Cerebellar cortex (tissue), 1 donor: ENCODE results near the gene C1orf87.

ENCODE experiments used
- DNase-seq: peaks from one replicate; pipeline ENCODE4 v3.0.0-alpha.2; 2015; ENCODE audit warnings: low spot score

Gene C1orf87, protein sequence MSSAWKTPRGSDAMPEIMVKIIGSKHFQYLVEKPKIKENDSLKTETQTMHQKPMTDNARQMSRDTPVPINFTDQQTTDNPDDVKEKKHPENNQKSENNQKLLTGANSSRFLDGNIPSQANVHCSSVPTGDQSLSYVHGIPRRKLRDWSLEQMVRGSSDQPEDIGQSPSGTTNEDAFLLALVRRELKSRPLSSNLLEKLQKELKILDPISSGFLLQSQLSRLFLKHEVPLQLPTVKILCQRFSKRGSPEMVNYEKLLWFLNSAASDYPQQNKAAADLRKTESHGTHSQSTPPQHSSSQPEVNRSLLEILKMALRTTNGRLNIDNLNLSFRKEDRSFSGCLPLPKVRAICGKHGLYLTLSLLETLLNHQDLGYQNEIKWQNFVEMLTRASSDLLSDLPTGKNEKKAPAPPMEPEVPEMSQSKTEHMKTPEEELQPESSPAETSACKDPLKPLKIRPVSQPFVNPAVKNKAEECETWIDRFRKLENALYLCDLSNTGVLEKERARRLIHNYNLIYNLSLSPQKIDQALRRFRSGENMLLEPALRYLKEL

DNA sequence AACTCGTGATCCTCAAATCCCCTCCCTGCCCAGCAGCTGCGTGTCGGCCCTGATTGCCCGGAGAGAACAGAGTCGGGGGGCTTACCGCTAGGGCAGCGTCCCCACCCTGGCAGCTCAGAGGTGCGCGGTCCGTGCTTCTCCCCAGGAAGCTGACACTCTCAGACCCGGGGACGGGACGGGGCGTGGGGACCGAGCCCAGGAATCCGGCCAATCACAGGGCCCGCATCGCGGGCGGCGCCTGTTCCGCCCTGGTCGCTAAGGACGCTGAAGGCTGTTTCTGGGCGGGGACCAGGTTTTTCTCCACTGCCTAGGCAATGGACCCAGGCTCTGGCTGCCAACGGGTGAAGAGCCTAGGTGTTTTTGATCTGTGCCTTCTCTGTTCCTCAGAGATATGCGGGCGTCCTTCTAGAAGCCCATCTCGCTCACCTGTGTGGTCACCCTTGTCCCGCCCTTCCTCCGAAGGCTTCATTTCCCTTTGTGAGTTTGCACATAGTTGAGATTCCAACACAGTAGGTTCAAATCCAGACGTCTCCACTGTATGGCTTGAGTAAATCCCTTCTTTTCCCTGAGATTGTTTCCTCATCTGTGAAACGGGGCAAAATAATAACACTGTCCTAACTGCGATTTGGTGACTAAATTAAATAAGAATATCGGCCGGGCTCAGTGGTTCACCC lies at the start of gene C1orf87:
Gene C1orf87, minus strand, starts transcription at position 166 of the 674 bp plus-strand sequence. CDS start 1,127 bp downstream, outside the sequence.
- no peak for DNase-seq

DNA sequence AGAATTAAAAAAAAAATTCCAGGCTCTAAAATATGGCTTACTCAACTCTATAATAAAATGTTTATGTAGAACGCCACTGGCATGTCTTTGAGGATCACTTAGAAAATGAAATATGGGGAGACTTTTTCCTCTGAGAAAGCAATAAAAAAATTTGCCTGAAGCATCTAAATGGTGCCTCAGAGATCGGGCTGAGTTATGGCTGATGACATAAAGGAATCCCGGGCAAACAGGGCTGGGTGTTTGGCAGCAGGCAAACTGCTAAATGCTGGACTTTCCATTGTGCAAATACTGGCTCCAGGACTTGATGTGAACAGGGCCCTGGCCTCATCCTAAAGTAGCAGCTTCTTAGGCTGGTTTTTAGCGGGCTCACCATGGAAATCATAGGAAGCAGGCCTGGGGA lies 44.5 kb upstream of the C1orf87 start:
- DNase-seq: no peak

DNA sequence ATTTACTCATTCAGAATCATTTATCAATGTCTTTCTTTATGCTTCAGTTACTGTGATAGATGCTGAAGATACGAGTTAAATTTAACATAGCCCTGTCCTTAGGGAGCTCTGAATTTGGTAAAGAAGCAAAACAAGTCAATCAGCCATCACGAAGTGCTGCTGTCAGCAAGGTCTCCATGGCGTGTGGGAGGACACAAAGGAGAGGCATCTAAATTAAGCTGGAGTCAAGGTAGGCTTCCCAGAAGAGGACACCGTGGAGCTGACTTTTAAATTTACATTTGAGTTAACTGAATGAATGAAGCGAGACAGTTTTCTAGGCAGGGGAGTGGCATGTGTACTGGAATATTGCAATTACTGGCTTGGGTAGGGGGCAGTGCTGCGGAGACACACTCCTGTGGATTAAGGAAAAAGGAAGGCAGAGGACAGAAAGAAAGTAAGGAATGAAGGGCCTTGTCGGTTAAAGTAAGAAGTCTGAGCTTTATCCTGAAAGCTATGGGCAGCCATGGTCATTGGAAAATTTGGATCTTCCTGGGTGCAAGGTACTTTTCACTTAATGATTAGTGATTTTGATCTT lies 41.3 kb upstream of the C1orf87 start:
- no peak for DNase-seq

DNA sequence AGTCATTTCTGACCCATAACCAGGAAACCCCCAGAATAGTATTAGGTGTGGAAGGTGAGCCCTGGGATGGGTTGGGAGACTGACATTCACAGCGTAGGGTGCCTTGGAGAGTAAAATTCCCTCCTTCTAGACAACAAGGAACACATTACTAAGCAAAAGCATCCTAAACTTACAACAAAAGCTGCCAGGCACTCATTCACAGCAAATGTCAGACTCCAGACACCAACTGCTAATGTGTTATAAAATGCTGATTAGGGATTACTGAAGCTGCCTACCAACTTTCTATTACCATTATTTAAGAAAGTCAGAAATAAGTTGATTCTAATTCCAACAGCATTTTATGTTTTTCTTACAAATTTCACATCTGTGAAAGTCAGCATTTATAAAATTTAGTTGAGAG lies 40.0 kb upstream of the C1orf87 start:
- DNase-seq: no peak

DNA sequence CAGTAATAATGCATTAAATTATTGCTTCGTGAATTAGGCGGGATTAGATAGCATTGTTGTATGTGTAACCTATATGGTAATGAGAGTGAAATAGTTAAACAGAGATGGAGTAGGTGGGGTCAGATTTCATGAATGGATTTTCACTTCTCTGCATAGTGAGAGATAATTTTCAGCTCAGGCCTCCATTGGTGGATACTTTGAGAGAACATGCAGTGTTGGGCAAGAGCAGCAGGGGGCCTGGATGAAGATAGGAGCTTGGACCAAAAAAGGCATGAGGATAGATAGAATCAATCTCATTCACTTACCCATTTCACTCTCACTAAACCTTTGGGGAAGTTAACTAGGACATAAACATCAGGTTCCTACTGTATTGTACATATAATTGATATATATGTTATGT lies 39.5 kb upstream of the C1orf87 start:
- DNase-seq: no peak

DNA sequence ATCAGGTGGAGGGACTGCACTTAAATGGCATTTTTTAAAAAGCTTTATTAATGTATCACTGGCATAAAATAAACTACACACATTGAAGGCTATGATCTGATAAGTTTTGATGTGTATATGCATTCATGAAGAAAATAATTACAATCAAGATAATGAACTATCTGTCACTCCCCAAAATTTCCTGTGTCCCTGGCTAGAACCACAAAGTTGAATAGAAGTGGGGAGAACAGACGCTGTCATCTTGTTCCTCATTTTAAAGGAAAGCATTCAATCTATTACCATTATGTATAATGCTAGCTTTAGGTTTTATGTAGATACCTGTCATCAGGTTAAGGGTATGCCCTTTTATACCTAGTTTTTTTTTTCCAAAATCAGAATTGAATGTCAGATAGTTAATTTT lies 38.1 kb upstream of the C1orf87 start:
- DNase-seq: no peak

DNA sequence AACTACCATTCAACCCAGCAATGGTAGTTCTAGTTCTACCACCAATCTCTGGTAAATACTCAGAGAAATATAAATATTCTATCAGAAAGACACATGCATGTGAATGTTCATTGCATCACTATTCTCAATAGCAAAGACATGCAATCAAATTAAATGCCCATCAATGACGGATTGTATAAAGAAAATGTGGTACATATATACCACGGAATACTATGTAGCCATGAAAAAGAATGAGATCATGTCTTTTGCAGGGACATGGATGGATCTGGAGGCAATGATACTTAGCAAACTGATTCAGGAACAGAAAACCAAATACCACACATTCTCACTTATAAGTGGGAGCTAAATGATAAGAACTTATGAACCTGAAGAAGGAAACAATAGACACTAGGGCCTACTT lies 37.5 kb upstream of the C1orf87 start:
- no peak for DNase-seq

DNA sequence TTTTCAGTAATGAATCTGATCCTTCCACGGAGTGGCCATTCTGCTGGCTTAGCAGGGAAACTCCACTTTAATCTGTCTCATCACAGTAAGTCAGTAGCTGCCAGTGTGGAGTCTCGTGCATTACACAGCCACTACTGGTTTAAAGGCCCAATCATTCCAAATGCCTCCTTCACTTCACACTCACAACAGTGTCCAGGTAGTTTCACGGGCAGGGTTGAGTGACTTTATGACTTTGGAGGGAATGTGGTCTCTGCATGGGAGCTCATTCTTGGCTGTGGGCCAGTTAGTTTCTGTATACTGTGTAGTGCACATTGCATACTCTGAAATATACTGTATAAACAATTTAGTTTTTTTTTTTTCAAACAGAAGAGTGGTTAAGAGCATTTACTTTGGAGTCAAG lies 34.6 kb upstream of the C1orf87 start:
- DNase-seq: no peak

DNA sequence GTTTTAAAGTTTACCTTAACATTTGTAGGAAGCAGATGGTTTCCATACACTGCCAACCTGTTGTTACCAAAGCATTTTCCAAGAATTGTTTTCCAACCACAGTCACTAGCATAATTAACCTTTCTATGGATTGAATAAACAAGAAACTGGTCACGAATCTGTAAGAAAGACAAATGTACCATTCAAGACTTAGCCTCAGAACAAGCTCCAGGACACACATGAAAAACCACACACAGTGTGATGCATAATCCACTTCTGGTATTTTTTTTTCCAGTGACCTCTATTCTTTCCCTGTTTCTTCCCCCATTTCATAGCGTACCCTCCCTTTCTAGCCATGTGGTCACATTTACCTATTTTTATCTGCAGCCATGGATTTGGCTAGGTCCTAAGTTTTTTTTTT lies 29.6 kb upstream of the C1orf87 start:
- no peak for DNase-seq

DNA sequence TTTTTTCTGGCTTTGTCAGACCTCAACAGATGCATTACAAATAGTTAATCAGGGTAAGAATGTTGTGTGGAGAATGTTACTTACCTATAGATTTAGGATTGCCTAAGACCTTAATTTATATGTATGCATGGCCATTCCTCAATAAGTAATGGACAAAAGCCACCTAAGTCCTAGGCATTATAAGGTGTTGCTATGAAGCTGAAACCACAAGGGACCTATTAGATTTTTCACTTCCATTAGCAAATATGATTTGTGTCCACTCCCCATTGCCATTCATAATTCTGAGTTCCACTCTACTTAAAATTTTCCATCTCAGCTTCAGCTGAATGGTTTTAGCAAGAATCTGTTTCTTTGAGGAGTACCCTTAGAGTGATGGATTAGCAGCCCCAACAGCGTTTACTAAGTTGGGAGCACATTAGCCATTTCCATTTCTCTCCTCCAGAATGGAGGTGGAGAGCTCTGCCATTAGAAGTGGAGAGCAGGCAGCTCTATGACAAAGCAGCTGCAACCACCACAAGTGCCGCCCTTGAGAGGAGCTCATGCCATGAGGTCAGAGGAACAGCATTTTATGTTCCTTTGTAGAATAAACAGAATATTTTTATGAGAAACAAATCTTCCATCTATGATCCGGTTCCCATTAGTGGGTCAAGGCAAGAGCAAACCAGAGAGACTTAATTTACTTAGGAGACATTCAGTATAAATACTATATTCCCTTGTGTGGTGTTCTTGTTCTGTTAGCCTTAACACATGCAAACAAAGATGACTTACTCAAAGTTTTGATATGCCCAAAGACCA lies 28.9 kb upstream of the C1orf87 start:
- no peak for DNase-seq

DNA sequence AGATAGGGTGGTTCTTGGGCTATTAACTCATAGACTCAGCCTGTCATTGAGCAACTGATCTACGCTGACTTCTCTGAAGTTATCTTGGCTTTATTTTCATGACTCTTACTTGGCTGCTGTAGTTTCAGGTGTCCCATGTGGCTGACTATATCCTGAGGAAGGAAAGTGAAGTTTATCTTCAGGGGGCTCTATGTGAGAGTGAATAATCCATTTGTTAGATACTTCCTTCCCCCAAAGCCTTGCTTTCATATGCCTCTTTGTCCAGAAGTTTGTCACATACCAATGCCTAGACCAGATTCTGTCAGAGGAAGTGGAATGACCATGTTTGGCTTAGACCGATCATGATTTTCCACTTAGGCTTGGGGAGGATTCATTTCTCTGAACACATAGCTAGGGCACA lies 27.9 kb upstream of the C1orf87 start:
- no peak for DNase-seq

DNA sequence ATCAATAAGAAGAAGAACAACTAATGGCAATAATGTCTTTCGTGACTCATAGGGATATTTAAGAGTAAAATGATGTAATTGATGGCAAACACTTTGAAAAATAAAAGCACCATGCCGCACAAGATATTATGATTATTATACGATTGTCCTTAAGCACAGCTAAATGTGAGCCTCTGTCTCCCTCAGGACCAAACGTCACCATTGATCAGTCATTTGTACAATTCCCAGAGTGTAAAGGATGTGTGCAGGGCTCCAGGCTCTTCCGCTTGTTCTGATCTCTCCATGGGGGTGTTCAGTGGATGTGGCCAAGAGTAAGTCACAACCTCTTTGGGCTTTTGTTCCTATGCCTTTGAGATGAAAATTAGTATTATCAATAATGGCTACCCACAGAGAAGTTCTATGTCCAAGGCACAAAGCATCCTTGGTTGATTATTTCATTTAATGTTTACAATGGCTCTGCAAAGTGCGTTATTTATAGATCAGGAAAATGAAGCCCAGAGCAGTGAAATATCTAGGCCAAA lies 17.7 kb upstream of the C1orf87 start:
- DNase-seq: no peak

DNA sequence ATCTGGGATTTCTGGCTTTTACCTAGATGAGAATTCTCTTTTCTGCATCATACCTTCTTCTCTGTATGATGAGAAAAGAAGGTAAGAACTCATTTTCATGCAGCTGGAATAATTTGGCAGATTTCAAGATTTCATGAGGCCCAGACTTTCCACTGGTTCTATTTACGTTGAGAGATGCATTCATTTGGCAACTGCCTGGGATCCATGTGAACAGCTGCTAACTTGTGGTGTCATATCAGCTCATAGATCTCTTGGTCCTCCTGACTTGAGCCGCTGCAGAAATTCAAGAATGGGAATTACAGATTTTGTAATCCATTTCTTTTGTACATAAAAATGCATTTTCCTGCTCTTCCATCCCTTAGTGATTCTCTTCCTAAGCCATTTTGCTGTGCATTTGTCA lies 17.1 kb upstream of the C1orf87 start:
- no peak for DNase-seq

DNA sequence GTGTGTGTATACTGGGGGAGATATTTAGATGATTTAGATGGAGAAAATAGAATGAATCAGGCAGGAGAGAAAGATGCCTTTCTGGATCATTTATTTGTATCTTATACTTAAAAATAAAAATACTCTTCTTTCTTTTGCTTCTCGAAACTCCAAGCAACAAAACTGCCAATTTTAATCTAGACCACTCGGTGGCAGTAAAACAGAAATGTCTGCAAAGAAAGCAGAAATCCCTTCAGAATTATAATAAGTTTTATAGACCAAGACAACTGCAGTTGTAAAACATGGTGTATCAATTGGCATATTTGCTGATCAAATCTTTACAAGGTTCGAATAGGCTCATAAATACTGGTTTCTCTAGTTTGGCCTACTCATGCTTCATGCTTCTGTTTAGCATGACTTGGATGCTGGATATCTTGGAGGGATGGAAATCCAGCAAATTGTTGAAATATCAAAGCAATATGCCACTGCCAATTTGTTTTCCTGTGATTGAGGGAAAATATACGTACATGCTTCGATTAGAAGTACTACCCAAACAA lies 15.1 kb upstream of the C1orf87 start:
- no peak for DNase-seq

DNA sequence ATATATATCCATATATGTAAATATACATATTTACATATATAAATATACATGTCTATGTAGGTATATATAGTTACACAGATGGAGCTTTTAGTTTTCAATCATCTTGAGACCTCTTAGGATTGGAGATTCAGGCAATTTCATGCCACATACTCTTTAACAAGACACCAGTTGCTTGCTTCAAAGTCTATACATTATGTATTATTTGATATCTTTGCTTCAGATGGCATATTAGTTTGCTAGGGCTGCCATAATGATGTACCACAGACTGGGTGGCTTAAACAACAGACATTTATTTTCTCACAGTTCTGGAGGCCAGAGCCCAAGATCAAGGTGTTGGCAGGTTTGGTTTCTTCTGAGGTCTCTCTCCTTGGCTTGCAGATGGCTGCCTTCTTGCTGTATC lies 14.1 kb upstream of the C1orf87 start:
- DNase-seq: no peak

DNA sequence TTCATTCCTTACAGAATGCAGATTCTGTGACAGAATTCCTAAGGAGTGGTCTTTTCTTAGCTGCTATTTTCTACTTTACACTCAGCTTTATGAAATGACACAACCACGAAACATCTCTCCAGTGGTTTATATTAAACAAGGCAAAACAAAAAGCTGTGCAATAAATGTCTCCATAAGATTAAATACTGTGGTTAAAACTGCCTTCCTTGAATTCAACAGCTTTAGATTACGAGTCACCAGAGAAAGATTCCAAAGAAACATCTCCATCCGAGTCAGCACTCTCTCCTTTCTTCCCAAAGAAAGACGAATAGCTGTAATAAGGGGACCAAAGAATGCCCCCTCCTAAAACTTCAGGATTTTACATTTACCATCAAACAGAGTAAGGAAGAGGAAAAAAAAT lies 4.6 kb upstream of the C1orf87 start:
- DNase-seq: no peak

DNA sequence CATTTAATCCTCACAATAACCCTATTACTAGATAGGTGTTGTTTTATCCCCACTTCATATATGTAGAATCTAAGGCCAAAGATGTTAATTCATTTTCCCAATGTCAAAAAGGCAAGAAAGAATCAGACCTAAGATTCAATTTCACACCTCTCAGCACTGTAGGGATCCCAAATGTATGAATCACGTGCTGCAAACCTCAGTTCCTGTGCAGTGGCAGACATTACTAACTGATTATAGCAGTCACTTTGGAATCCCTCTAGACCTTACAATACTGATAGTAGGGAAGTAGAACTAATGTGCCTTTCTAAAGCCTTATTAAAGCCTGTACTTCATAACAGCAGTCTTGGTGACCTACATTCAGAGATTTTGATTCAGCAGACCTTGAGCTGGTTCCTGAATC lies 2.3 kb downstream of the C1orf87 start:
- DNase-seq: no peak

DNA sequence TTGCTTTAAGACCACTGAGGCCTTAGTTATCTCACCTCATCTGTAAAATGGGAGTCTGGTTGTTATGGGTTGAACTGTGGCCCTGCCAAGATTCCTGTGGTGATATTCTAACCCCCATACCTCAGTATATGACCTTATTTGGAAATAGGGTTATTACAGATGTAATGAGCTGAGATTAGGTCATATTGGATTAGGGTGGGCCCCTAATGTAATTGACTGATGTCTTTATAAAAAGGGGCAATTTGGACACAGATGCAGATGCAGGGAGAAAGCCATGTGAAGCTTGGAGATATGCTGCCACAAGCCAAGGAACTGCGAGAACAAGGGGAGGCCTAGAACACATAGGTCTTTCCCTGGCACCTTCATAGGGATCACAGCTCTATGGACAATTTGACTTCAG lies 3.9 kb downstream of the C1orf87 start:
- DNase-seq: no peak

DNA sequence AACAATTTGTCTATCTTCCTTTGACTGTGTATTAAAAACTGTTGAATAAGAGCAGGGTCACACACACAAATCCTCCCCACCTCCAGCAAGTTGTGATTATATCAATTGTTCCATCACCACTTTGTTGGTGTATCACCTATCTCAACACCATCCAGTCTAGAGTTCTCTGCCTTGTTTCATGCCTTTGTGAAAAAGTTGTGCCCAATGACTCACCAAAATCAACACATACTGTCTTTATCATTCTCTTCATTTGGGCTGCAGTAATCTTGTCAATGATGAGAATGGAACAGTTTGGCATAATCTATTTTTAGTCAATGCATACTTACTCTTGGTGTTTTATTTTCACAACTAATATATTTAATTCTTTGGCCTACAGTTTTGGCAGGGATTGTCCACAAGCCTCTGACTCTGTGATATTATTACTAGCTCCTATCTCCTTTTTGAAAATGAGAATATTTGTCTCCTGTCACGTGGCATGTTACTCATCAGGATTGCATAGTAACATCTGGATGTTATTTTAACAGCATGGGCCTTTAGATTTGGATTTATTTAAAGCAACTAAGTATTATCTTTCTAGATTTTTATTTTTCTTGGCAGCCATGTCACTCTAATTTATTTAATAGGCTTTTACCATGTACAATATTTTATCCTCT lies 5.1 kb downstream of the C1orf87 start:
- no peak for DNase-seq

DNA sequence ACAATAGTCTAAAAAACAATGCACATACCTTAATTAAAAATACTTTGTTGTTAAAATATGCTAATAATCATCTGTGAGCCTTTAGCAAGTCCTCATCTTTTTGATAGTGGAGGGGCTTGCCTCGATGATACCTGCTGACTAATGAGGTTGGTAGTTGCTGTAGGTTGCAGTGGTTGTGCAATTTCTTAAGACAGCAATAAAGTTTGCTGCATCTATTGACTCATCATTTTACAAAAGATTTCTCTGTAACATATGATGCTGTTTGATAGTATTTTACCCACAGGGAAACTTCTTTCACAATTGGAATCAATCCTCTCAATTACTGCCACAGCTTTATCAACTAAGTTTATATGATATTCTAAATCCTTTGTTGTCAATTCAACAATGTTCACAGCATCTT lies 7.6 kb downstream of the C1orf87 start:
- DNase-seq: no peak

DNA sequence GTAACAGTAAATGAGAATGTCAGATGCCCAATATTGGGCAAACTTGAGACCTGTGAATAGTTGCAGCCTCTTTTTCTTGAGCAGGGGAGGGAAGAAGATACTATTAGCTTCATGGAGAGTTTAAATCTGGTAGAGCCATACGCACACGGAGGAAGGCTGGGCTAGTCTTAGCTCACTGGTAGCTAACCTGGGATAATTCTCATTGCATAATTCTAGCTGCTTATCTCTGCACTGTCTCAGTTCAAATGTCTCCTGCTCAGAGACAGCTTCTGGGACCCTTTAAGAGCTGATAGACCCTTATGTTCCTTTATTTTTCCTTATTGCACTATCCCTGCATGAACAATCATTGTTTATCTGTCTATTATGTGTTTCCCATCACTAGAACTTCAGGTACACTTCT lies 8.4 kb downstream of the C1orf87 start:
- no peak for DNase-seq
